GM10266 (cell line): ENCODE data around the gene CACYBP.

Source experiments
- DNase-seq: peaks from one replicate; pipeline ENCODE4 v3.0.0; 2012; ENCODE audit errors: extremely low spot score
- TF ChIP-seq, protein P1 (sequence below): IDR thresholded peaks from 2 replicates; pipeline ENCODE4 v1.5.1; 2012; ENCODE audit warnings: mild to moderate bottlenecking, low read depth; ENCODE audit not compliant: control insufficient read depth, insufficient read depth; ENCODE audit errors: missing control alignments

The CACYBP gene

DNA sequence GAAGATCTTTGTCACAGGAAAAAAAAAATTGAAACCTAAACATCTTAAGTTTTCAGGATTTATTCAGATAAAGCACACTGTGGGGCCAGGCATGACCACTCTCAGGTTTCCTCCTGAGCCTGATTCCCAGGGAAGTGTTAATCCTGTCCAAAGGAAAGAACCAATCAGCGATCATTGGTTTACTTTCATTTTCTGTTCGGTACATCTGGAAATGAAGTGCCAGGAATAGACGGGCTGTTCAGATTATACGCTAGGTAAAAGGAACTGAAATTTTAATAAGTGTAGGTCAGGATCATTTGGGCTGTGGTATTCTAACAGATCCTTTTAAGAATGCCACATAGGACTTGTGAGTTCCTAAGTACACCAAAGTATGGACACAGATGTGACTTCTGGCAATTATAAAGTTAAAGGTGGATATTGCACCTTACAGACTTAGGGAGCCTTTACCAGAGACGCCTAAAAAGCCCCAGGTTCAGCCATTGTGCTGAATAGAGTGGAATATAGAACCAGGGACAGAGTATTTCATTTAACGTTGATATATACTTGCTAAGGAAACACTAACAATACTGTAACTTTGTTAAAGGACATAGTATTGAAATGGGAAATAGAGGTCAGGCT lies 9.3 kb upstream of the CACYBP start:
- TF ChIP-seq, protein P1, sequence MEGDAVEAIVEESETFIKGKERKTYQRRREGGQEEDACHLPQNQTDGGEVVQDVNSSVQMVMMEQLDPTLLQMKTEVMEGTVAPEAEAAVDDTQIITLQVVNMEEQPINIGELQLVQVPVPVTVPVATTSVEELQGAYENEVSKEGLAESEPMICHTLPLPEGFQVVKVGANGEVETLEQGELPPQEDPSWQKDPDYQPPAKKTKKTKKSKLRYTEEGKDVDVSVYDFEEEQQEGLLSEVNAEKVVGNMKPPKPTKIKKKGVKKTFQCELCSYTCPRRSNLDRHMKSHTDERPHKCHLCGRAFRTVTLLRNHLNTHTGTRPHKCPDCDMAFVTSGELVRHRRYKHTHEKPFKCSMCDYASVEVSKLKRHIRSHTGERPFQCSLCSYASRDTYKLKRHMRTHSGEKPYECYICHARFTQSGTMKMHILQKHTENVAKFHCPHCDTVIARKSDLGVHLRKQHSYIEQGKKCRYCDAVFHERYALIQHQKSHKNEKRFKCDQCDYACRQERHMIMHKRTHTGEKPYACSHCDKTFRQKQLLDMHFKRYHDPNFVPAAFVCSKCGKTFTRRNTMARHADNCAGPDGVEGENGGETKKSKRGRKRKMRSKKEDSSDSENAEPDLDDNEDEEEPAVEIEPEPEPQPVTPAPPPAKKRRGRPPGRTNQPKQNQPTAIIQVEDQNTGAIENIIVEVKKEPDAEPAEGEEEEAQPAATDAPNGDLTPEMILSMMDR: no peak
- no peak for DNase-seq

DNA sequence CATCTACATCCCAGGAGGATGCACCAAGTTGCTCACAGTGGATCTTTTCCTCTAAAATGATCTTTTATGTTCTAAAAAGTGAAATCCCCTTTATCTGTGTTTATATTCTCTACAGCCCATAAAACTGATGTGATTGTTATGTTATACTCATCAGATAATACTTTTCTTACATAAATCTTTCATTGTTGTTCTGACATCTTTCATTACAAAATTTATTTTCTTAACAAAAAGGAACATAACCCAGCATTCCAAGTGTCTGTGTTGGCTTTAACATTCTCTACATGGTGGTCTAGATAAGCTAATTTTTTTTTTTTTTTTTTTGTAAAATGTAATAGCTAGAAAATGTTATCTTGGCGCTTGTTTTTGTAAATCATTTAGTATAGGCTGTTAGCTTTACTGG lies 8.3 kb upstream of the CACYBP start:
- TF ChIP-seq, protein P1: no peak
- no peak for DNase-seq

- no peak for DNase-seq
- TF ChIP-seq, protein P1: no peak
Observed at GRCh38 chr1:174995121-174995520, 4.6 kb upstream of the CACYBP start.

- TF ChIP-seq, protein P1: no peak
- no peak for DNase-seq
Observed at GRCh38 chr1:174995916-174996315, 3.8 kb upstream of the CACYBP start.

DNA sequence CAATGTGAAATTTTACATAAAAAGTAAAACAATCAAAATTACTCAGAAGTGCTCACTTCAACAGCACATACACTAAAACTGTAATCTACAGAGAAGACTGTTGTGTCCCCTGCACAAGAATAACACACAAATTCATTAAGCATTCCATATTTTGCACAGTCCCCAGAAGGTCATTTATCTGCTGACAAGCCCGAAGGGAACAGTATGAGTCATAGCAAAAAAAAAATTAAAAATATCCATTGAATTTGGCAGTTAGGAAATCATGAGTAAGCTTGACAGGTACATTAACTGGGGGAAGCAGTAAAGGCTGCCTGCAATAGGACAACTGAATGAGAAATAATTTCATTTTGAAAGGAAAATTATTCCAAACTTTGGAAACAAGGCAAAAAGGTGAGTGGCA lies 3.3 kb upstream of the CACYBP start:
- no peak for DNase-seq
- TF ChIP-seq, protein P1: no peak

- TF ChIP-seq, protein P1: no peak
- no peak for DNase-seq
Observed at GRCh38 chr1:174997041-174997440, 2.7 kb upstream of the CACYBP start.

DNA sequence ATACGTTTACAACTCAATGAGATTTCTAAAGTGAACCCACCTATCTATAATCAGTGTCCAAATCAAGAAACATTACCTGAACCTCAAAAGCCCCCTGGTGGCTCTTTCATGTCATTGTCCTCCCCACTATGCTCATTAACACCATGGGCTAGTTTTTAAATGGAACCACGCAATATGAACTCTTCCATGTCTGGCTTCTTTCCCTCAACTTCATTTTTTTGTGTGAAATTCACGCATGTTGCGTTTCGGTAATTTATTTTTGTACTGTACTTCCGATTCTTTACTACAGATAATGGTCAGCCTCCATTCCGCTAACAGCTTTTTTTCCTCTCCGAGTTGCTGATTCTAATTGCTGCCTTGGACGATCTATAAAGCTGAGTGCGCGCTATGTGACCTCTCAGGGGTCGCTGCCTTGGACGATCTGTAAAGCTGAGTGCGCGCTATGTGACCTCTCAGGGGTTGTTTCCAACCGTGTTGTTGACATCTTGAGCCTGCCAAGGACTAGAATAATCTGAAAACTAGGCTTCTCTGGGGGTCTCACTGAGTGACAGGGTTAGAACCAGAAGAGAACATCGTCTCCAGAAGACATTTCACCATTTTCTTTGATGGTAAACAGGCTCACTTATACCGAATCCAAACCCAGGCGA lies 1.1 kb upstream of the CACYBP start:
- TF ChIP-seq, protein P1: peak; percentile 68
- DNase-seq: peak; percentile 61
